ENCODE results near the gene LRIG1.

Gene LRIG1

DNA sequence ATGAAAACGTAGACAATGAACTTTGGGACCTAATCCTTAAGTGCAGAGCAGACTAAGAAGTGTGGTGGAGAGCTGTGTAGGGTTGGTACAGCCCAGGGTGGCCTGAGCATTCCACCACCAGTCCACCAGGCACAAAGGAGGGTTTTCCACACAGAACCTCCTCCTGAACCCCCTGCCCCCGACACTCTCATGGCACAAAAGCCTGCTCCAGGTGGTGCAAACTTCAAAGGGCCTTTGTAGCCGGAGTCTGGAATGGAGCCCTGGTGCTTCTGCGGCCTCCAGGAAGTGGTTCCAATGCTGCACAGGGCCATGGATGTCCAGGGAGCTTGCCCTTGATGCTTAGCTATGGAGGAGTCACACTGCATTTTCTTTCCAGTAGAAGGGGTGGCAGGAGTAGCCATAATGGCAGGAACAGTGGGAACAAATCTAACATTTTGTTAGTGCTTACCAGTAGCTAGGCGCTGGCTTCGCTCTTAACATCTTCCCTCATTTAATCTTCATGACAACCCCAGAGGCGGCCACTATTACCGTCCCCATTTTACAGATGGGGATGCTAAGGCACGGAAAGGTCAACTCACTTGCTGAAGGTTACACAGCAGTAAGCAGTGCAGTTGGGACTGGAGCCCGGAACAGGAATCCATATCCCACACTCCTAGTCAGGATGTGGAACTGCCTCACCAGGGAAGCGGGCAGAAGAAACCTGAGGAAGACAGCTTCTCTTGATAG, 68.6 kb downstream of the LRIG1 start:
- no peak for DNase-seq (ENCODE audit: low read depth)
- TF ChIP-seq, protein P1, sequence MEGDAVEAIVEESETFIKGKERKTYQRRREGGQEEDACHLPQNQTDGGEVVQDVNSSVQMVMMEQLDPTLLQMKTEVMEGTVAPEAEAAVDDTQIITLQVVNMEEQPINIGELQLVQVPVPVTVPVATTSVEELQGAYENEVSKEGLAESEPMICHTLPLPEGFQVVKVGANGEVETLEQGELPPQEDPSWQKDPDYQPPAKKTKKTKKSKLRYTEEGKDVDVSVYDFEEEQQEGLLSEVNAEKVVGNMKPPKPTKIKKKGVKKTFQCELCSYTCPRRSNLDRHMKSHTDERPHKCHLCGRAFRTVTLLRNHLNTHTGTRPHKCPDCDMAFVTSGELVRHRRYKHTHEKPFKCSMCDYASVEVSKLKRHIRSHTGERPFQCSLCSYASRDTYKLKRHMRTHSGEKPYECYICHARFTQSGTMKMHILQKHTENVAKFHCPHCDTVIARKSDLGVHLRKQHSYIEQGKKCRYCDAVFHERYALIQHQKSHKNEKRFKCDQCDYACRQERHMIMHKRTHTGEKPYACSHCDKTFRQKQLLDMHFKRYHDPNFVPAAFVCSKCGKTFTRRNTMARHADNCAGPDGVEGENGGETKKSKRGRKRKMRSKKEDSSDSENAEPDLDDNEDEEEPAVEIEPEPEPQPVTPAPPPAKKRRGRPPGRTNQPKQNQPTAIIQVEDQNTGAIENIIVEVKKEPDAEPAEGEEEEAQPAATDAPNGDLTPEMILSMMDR (conservative IDR thresholded peaks at IDR 0.05; ENCODE audit: low read depth, low read length) = no peak
- no peak overlapping the region for H3K4me3 ChIP-seq (ENCODE audit: low read depth, low read length)

DNA sequence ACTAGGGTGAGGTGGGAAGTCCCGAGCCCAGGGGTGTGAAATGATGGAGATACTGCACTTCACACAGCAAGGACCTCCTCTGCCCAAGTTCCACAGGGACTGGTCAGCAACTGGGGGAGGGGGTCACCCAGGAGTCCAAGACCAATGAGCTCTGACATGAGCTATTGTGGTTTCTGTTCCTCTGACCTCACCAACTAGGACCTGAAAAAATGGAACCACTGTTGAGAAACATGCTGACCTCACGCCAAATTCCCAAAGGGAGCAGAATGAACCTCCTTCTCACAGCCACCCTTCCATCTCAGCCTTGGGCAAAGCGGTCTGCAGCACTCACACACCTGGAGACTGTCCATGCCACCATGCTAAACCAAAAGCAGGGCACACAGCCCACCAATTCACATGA, 69.3 kb downstream of the LRIG1 start:
- TF ChIP-seq, protein P1 (conservative IDR thresholded peaks at IDR 0.05; ENCODE audit: low read depth, low read length) = no peak
- peak; percentile 70 for DNase-seq (ENCODE audit: low read depth)

DNA sequence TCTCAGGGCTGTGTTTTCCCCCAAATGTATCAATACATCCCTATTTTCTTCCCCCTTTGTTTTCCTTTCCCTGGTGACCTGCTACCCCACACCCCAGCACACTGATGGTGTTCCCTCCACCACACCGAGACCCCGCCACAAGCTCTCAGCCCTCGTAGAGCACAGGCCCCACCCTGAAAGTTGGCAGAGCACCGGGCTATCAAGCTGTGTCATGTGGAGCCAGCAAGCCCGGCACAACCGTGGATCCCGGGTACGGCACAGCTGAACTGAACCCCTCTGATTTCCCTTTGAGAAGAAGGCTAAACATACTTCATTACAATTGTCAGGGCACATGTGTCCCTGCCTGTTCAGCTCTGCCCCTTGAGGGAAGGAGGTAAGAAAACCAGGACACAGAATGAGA, 69.9 kb downstream of the LRIG1 start:
- H3K4me3 ChIP-seq (ENCODE audit: low read depth, low read length) = no peak overlapping the region
- TF ChIP-seq, protein P1 (conservative IDR thresholded peaks at IDR 0.05; ENCODE audit: low read depth, low read length) = no peak
- DNase-seq (ENCODE audit: low read depth) = no peak

More for the DNA sequence above, 69.3 kb downstream of the LRIG1 start:
- no peak overlapping the region for H3K4me3 ChIP-seq (ENCODE audit: low read depth, low read length)

DNA sequence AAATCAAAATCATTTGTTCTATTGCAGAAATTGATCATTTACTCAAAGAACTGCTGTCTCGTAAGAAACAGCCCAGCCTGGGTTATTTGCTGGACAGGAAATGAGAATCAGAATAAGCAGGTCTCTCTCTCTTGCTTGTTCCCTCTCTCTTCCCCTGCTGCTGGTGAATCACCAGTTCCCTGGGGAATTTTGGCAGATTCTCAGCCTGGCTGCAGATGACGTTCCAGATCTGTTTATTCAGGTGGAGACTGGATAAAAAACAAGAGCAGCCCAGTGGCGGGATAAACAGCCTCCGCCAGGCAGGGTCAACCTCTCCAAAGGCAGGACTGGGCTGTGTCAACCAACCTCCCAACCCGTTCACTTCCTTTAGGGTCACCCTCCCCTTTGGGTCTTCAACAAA, 72.1 kb downstream of the LRIG1 start:
- no peak overlapping the region for H3K4me3 ChIP-seq (ENCODE audit: low read depth, low read length)
- TF ChIP-seq, protein P1 (conservative IDR thresholded peaks at IDR 0.05; ENCODE audit: low read depth, low read length) = no peak
- peak; percentile 99 for DNase-seq (ENCODE audit: low read depth)

DNA sequence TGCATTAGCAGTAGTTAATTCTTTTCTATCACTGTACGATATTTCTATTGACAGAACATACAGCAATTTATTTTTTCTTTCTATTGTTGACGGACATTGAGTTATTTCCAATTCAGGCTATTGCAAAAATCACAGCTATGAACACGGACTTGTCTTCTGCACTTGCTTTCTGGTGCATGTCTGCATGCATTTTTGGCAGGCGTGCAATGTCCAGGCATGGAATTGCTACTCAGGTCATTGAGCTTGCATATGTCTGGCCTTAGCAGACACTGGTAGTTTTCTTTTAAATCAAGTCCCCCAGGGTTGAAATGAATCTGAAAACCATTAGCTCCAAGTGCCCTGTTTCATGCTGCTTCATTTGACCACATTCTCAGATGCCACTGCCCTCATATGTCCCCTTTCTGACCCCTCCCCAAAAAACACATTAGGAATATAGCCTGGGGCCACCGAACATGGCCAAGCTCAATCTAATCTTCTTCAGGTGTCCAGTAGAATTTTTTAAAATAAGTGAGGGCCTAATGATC, 72.8 kb downstream of the LRIG1 start:
- TF ChIP-seq, protein P1 (conservative IDR thresholded peaks at IDR 0.05; ENCODE audit: low read depth, low read length) = no peak
- no peak overlapping the region for H3K4me3 ChIP-seq (ENCODE audit: low read depth, low read length)
- DNase-seq (ENCODE audit: low read depth) = peak; percentile 41

DNA sequence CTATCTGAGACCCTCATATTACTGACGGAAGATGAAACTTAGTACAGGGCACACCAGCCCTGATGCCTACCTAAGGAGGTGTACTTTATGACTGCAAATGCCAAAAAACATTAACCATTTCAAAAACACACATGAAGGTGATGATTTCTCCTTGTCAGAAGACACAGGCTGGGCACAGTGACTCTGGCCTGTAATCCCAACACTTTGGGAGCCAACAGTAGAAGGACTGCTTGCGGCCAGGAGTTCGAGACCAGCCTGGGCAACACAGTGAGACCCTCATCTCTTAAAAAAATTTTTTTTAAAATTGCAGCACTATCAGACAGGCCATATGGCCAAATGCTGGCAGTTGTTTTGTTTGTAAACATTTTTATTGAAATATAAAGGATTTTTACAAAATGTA, 73.5 kb downstream of the LRIG1 start:
- TF ChIP-seq, protein P1 (conservative IDR thresholded peaks at IDR 0.05; ENCODE audit: low read depth, low read length) = no peak
- H3K4me3 ChIP-seq (ENCODE audit: low read depth, low read length) = no peak overlapping the region
- no peak for DNase-seq (ENCODE audit: low read depth)

DNA sequence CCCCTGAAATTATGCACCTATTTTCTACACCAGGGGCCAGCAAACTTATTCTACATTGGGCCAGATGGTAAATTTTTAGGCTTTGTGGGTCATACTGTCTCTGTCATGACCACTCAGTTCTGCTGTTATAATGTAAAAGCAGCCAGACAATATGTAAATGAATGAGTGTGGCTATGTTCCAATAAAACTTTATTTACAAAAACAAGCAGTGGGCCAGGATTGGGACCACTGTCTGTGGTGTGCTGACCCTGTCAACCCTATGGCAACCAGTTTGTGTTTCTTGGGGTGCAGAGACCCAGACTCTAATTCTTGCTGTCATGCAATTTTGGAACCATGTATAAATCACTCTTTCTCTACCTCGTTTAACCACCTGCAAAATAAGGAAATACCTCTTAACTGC, 74.7 kb downstream of the LRIG1 start:
- TF ChIP-seq, protein P1 (conservative IDR thresholded peaks at IDR 0.05; ENCODE audit: low read depth, low read length) = no peak
- no peak overlapping the region for H3K4me3 ChIP-seq (ENCODE audit: low read depth, low read length)

More for the DNA sequence above, 74.7 kb downstream of the LRIG1 start:
- no peak for DNase-seq (ENCODE audit: low read depth)
